Measurements from ENCODE around the gene DPYSL5.

The DPYSL5 gene

GRCh38 chr2:26968001-26968400, 120.1 kb downstream of the DPYSL5 start:
- no peak for DNase-seq (ENCODE audit: low spot score)

GRCh38 chr2:26969077-26969844, 121.3 kb downstream of the DPYSL5 start:
- DNase-seq (ENCODE audit: low spot score), result no peak

DNA sequence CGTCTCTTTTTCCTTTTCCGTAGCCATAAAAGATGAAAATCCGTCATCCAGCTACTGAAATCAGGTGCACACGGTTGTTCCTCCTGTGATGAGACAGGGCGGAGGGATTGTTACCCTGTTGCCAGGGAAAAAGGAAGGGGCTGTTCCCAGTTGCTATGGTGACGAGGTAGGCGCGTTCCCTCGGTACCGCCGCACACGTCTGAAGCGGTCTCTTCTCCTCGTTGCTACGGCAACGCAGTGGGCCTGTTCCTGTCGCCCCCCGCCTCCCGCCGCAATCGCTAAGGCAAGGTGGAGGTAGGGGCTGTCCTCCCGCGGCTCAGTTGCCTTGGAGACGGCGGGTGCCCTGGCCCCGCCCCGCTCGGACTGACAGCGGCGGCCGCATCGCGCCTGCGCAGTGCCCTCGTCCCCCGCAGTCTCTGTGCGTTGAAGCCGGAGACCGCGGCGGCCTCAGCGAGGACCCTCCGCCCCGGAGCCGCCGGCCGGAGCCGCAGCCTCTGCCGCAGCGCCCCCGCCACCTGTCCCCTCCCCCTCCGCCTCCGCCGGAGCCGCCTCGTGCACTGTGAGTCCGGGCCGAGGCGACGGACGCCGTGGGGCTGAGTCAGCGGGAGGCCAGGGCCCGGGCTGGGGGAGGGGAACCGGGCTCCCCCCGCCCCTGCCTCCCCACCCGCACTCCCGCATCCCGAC, 122.5 kb downstream of the DPYSL5 start, which contains the start of gene MAPRE3:
TSS of gene MAPRE3 (plus strand) at position 394 of the 684 bp plus-strand sequence. CDS start 51,582 bp downstream, outside the sequence.
- peak; percentile 76 for DNase-seq (ENCODE audit: low spot score)

GRCh38 chr2:26970928-26971627, 123.1 kb downstream of the DPYSL5 start:
- no peak for DNase-seq (ENCODE audit: low spot score)

- DNase-seq (ENCODE audit: low spot score), result no peak
These were observed 124.2 kb downstream of the DPYSL5 start for GRCh38 chr2:26971911-26972786.

DNA sequence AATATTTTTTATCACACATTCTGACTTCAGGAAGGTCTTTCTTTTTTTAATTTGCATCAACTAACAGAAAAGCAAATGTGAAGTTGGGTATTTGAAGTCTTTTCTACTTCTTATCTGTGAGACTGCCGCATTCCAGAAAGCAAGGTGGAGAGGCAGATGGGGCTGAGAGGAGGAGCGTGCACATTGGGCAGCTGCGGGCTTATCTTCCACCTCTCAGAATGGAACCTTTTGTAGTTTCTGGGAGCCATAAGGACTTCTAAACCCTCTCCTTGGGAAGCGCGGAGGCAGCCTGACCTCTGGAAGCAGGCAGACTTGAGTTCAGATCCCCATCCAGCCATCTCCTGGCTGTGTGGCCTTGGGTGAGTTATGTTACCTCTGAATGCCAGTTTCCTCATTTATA, 126.4 kb downstream of the DPYSL5 start:
- DNase-seq (ENCODE audit: low spot score), result no peak

DNA sequence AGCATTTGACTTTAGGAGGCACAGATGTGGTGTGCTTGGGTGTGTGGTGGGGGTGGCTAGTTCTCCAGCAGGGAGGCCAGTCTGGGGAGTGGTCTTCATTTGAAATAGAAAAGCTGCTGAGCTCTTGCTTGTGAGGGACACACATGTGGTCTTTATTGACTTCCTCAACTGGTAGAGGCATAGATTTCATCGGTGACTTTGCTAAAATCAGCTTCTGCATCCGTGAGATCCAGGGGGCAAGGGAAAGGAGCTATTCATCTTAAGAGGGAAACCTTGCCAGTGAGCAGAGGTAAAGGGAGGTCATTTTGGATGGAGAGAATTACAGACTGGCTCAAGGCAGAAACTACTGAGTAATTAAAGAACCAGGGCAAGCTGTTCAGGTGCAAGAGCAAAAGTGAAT, 127.2 kb downstream of the DPYSL5 start:
- DNase-seq (ENCODE audit: low spot score), result no peak

DNA sequence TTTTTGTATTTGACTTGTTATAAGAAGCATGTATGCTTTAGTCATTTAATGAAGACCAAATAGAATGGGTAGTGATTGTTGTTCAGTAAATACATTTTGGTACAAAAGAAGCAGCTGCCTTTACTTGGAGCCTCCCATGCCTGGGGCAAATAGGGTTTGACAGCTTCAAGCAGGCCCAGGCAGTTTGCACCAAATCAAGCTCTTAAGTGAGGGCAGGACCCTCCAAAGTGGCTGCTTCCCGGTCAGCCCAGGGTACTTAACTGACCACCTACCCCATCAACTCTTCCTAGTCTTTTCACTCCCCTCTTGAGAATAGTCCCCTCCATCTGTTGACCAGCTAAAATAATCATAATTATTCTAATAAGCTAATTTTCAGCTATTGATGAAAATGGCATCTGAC, 127.7 kb downstream of the DPYSL5 start:
- no peak for DNase-seq (ENCODE audit: low spot score)

GRCh38 chr2:26976237-26976636, 128.3 kb downstream of the DPYSL5 start:
- DNase-seq (ENCODE audit: low spot score), result no peak

GRCh38 chr2:26977012-26977411, 129.1 kb downstream of the DPYSL5 start:
- DNase-seq (ENCODE audit: low spot score), result no peak

- DNase-seq (ENCODE audit: low spot score), result no peak
These were observed 130.2 kb downstream of the DPYSL5 start for GRCh38 chr2:26978061-26978596.

- no peak for DNase-seq (ENCODE audit: low spot score)
These were observed 131.8 kb downstream of the DPYSL5 start for GRCh38 chr2:26979741-26980140.

- DNase-seq (ENCODE audit: low spot score), result peak; percentile 58
These were observed 133.0 kb downstream of the DPYSL5 start for GRCh38 chr2:26980971-26981370.

- peak; percentile 61 for DNase-seq (ENCODE audit: low spot score)
These were observed 134.3 kb downstream of the DPYSL5 start for GRCh38 chr2:26982102-26982742.

GRCh38 chr2:26983746-26984145, 135.8 kb downstream of the DPYSL5 start:
- no peak for DNase-seq (ENCODE audit: low spot score)

DNA sequence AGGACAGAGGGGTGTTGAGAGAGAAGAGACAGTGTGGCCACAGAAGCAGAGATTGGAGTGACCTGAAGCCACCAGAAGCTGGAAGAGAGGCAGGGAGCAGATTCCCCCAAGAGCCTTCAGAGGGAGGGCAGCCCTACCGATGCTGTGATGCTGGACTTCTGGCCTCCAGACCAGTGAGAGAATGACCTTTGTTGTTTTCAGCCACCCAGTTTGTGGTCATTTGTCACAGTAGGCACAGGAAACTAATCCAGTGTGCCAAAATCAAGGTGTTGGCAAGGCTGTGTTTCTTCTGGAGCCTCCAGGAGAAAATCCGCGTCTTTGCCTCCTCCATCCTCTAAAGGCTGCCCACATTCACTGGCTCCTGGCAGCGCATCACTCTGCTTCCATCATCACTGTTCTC, 137.9 kb downstream of the DPYSL5 start:
- no peak for DNase-seq (ENCODE audit: low spot score)

GRCh38 chr2:26986576-26986975, 138.6 kb downstream of the DPYSL5 start:
- DNase-seq (ENCODE audit: low spot score), result no peak

- DNase-seq (ENCODE audit: low spot score), result no peak
These were observed 140.3 kb downstream of the DPYSL5 start for GRCh38 chr2:26988058-26988860.

- no peak for DNase-seq (ENCODE audit: low spot score)
These were observed 141.2 kb downstream of the DPYSL5 start for GRCh38 chr2:26989156-26989555.

- DNase-seq (ENCODE audit: low spot score), result no peak
These were observed 143.8 kb downstream of the DPYSL5 start for GRCh38 chr2:26991717-26992116.

Data from pons (tissue), 1 donor.